Heart left ventricle (tissue), 16 donors: ENCODE measurements around the gene PAK3. TPM values are rescaled to one million over a fixed set of nuclear protein-coding genes. Genes with fewer than 3 reads are reported as not detected.

Experiments used
- ATAC-seq, 4 donors: fragments of 200-7000 bp; cut with Tn5 transposase; one replicate each; pipeline ENCODE4 v1.9.1; 2020 to 2022; ENCODE audit warnings: moderate library complexity in 4 of 4, mild to moderate bottlenecking in 3 of 4, moderate number of reproducible peaks in 1 of 4
- DNase-seq, 5 donors: peaks; one replicate each; pipeline ENCODE4 v3.0.0-alpha.2; 2020
- H3K27ac ChIP-seq, 12 donors: fragments of 200-600 bp; sonication (generic) in 4 of 12; one replicate each; pipeline versions ENCODE4 v1.5.0 to v1.8.0; 2016 to 2022; ENCODE audit warnings: mild to moderate bottlenecking in 2 of 12
- H3K27me3 ChIP-seq, 9 donors: fragments of 200-600 bp; sonication (generic) in 2 of 9; one replicate each; pipeline versions ENCODE4 v1.5.1 to v1.8.0; 2016 to 2022; ENCODE audit warnings: mild to moderate bottlenecking in 3 of 9
- H3K36me3 ChIP-seq, 9 donors: fragments of 200-600 bp; sonication (generic) in 2 of 9; one replicate each; pipeline versions ENCODE4 v1.5.0 to v1.8.0; 2018 to 2022; ENCODE audit warnings: mild to moderate bottlenecking in 2 of 9
- H3K4me1 ChIP-seq, 12 donors: fragments of 200-600 bp; sonication (generic) in 4 of 12; one replicate each; pipeline versions ENCODE4 v1.5.0 to v1.8.0; 2016 to 2022; ENCODE audit warnings: mild to moderate bottlenecking in 3 of 12
- H3K4me3 ChIP-seq, 12 donors: fragments of 200-600 bp; sonication (generic) in 4 of 12; one replicate each; pipeline versions ENCODE4 v1.5.0 to v1.8.0; 2017 to 2022; ENCODE audit warnings: mild to moderate bottlenecking in 9 of 12, moderate library complexity in 4 of 12
- H3K9me3 ChIP-seq, 12 donors: fragments of 200-600 bp; sonication (generic) in 4 of 12; one replicate each; pipeline versions ENCODE4 v1.5.0 to v1.8.0; 2016 to 2022; ENCODE audit warnings: mild to moderate bottlenecking in 1 of 12
- POLR2A ChIP-seq, 2 donors: fragments of 450-650 bp; IDR thresholded peaks; one replicate each; pipeline ENCODE4 v1.6.1; 2017; ENCODE audit warnings: antibody characterized with exemption in 2 of 2, mild to moderate bottlenecking in 2 of 2, moderate library complexity in 2 of 2
- WGBS, 4 donors: extraction: QIAGEN DNeasy Blood & Tissue Kit in 2 of 4; methylation state at CpG; one replicate each; pipeline versions ENCODE4 v1.1.5 to v1.1.7; 2013 to 2018; 5-methylcytosine and 5-hydroxymethylcytosine counted together
- intact Hi-C, 10 donors: fragments of 100-400 bp; cut with DNase I; formaldehyde crosslinking; loops; one replicate each; pipeline versions ENCODE4 v1.11.1 to v1.14.2; 2022
- polyA plus RNA-seq, 2 donors: library from polyadenylated mRNA; stranded (reverse); fragments of 200-250 nt; gene quantifications; one replicate each; pipeline ENCODE4 v1.2.3, GENCODE V29; 2013
- total RNA-seq, 9 donors: library from RNA; depleted of rRNA in 2 of 9; stranded (reverse); fragments of >200 nt in 2 of 9; fragmentation: NEBNext Ultra II Directional in 3 of 9; extraction: Animal tissue kit (Norgen Biotek cat#: 25700) in 3 of 9; gene quantifications; one replicate each; pipeline versions ENCODE4 v1.1.0 to v1.2.4, GENCODE V29; 2016 to 2023
- TF ChIP-seq, protein P1 (sequence below), 12 donors: fragments of 200-600 bp; sonication (generic) in 4 of 12; IDR thresholded peaks; one replicate each; pipeline versions ENCODE4 v1.5.0 to v1.8.0; 2018 to 2022; ENCODE audit warnings: antibody characterized with exemption in 12 of 12, mild to moderate bottlenecking in 5 of 12
- donor health status: ischemic (EF 13 %, LVEDD 7.1; RV severe dilation, severe dysfunction).
- donor health status: healthy with polysubstance abuse.
- donor health status: DM: no; HTN: yes; CAD: no.
- donor health status: DM: no; HTN: no; CAD: no.
- donor health status: ischemic (EF 25% LVEDD 6.9; RV normal size, moderate dysfunction).
- donor health status: ischemic (EF 25% LVEDD 5.7; RV mildly dilated, moderate dysfunction).
- donor health status: healthy.
- donor health status: DM: yes; HTN: yes; CAD: no.
- donor health status: ischemic (EF 35%, LVEDD 5.7; RV mildly dilated, moderate dysfunction).
- donor health status: nonischemic (EF 11% LVEDD 7.7; RV severe dilation, severe dysfunction).
- donor health status: DM: yes; HTN: yes; CAD: no.
- donor health status: PGD.
- donor health status: ischemic (EF 29% LVEDD 5.4; RV normal size, mild dysfunction).
- donor health status: nonischemic (EF 23%, LVEDD 6.1; RV moderate dilation, normal function).

PAK3 gene
- total and polyA plus RNA-seq, 11 donors: 0.04 to 1.1 (median 0.38) TPM; not detected in 1

- no peak for DNase-seq
- Histone ChIP-seq H3K9me3 (peaks cover 0 to 6% (median 0%) of the 10 kb centered on the region in 12 donors), H3K27ac (no peak overlapping the region), H3K36me3 (no peaks in the 10 kb centered on the region), H3K4me1 (no peaks in the 10 kb centered on the region), H3K4me3 (no peak overlapping the region), H3K27me3 (peaks cover 0 to 15% (median 0%) of the 10 kb centered on the region in 9 donors)
- no peak for TF ChIP-seq POLR2A (IDR thresholded peaks at IDR 0.05)
- ATAC-seq: no peak
- 95 to 100% (median 97%) methylated on average over 1 of the region's 1 CpG for WGBS, 4 donors
- intact Hi-C loops: loop anchor here in 8 of 10 donors (5.0 to 10.0 kb wide), 2 partner anchors 279 to 281 kb away; no protein-coding TSS in a partner anchor
Observed at GRCh38 chrX:111165902-111166301, 69.9 kb downstream of the PAK3 start.

DNA sequence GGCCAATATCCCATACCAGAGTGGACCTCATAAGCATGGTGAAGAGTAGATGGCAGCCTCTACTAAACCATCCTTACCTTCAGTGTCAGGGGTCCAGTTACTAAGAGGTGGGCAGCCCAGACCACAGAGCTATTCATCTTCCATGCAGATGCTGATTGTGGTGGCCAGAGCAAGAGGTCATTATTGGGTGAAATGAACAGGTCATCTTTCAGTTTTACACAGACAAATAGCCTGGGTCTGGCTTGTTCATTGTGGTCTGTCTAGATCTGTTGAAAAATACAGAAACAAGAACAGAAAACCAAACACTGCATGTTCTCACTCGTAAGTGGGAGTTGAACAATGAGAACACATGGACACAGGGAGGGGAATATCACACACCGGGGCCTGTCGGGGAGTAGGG is 71.3 kb downstream of the PAK3 start:
- 60 to 80% (median 70%) methylated on average over 3 of the region's 3 CpGs for WGBS, 4 donors
- H3K4me1 ChIP-seq: no peaks in the 10 kb centered on the region
- no peak for DNase-seq
- intact Hi-C loops: loop anchor here in 8 of 10 donors (5.0 to 10.0 kb wide), 2 partner anchors 277 to 280 kb away; no protein-coding TSS in a partner anchor
- H3K27ac ChIP-seq: no peak overlapping the region
- ATAC-seq: no peak
- no peak for TF ChIP-seq POLR2A (IDR thresholded peaks at IDR 0.05)
- TF ChIP-seq, protein P1, sequence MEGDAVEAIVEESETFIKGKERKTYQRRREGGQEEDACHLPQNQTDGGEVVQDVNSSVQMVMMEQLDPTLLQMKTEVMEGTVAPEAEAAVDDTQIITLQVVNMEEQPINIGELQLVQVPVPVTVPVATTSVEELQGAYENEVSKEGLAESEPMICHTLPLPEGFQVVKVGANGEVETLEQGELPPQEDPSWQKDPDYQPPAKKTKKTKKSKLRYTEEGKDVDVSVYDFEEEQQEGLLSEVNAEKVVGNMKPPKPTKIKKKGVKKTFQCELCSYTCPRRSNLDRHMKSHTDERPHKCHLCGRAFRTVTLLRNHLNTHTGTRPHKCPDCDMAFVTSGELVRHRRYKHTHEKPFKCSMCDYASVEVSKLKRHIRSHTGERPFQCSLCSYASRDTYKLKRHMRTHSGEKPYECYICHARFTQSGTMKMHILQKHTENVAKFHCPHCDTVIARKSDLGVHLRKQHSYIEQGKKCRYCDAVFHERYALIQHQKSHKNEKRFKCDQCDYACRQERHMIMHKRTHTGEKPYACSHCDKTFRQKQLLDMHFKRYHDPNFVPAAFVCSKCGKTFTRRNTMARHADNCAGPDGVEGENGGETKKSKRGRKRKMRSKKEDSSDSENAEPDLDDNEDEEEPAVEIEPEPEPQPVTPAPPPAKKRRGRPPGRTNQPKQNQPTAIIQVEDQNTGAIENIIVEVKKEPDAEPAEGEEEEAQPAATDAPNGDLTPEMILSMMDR (IDR thresholded peaks at IDR 0.05): no peak
- H3K36me3 ChIP-seq: no peaks in the 10 kb centered on the region
- no peaks in the 10 kb centered on the region for H3K9me3 ChIP-seq
- H3K4me3 ChIP-seq: no peak overlapping the region
- H3K27me3 ChIP-seq: peaks cover 0 to 15% (median 0%) of the 10 kb centered on the region in 9 donors

DNA sequence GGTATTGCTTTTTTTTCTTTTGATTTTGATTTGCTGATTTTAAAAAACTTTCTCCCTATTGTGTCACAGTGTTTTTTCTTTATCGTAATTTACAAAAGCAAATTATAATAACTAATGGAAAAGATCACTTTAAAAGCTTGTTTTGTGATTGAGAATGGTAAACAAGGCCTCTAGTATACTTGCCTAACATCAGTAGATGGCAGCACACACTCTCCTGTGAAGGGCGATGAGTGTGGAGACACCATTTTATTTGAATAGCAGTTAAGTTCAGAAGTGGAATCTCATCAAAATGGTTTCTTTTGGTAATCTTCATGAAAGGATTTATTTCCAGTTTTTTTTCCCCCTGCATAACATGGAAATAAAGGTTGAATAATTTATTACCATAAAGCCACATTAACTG is 72.3 kb downstream of the PAK3 start:
- ATAC-seq: no peak
- Histone ChIP-seq H3K36me3 (no peaks in the 10 kb centered on the region), H3K27me3 (peaks cover 0 to 8% (median 0%) of the 10 kb centered on the region in 9 donors), H3K27ac (no peak overlapping the region), H3K4me3 (no peak overlapping the region), H3K9me3 (no peaks in the 10 kb centered on the region), H3K4me1 (no peaks in the 10 kb centered on the region)
- intact Hi-C loops: loop anchor here in 8 of 10 donors (5.0 to 10.0 kb wide), 2 partner anchors 276 to 279 kb away; no protein-coding TSS in a partner anchor
- 53 to 73% (median 61%) methylated on average over 2 of the region's 2 CpGs for WGBS, 4 donors
- no peak for DNase-seq
- TF ChIP-seq, protein P1 (IDR thresholded peaks at IDR 0.05): peak in 1 of 12 donors; percentile 18
- TF ChIP-seq POLR2A (IDR thresholded peaks at IDR 0.05): no peak

GRCh38 chrX:111169141-111169540 is 73.2 kb downstream of the PAK3 start:
- H3K36me3 ChIP-seq: no peaks in the 10 kb centered on the region
- DNase-seq (no peak), ATAC-seq (no peak)
- no peaks in the 10 kb centered on the region for H3K9me3 ChIP-seq
- 48 to 71% (median 62%) methylated on average over 2 of the region's 2 CpGs for WGBS, 4 donors
- TF ChIP-seq, protein P1 (IDR thresholded peaks at IDR 0.05): no peak
- TF ChIP-seq POLR2A (IDR thresholded peaks at IDR 0.05): no peak
- H3K4me3 ChIP-seq: no peak overlapping the region
- peaks cover 0 to 12% (median 0%) of the 10 kb centered on the region in 9 donors for H3K27me3 ChIP-seq
- intact Hi-C loops: loop anchor here in 8 of 10 donors (5.0 to 10.0 kb wide), 2 partner anchors 276 to 278 kb away; no protein-coding TSS in a partner anchor
- H3K4me1 ChIP-seq: no peaks in the 10 kb centered on the region
- H3K27ac ChIP-seq: no peak overlapping the region

DNA sequence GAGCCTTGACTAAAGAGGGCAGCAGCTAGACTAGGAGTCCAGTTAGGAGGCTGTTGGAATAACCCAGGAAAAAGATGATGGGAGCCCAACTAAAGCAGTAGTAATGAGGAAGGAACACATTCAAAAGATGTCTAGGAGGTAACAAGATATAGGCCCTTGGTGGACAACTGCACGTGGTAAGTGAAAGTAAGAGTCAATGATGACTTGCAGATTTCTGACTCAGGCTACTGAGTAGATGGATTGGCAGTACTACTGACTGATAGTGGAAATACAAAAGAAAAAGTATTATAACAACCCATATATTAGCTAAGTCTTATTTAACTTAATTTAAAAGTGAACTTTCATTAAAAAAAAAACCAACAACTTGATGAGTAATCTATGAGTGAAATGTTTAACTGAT is 74.0 kb downstream of the PAK3 start:
- H3K27me3 ChIP-seq: peaks cover 0 to 12% (median 0%) of the 10 kb centered on the region in 9 donors
- no peak overlapping the region for H3K27ac ChIP-seq
- H3K9me3 ChIP-seq: no peaks in the 10 kb centered on the region
- H3K4me1 ChIP-seq: no peaks in the 10 kb centered on the region
- 27 to 56% (median 42%) methylated on average over 1 of the region's 1 CpG for WGBS, 4 donors
- intact Hi-C loops: no loop called here
- H3K36me3 ChIP-seq: no peaks in the 10 kb centered on the region
- ATAC-seq (no peak), DNase-seq (no peak)
- no peak overlapping the region for H3K4me3 ChIP-seq
- TF ChIP-seq, protein P1 (IDR thresholded peaks at IDR 0.05): no peak
- no peak for TF ChIP-seq POLR2A (IDR thresholded peaks at IDR 0.05)
